Measurements from ENCODE around the gene PRSS57.
A peak's percentile ranks its signal among the peaks of the same experiment; 100 is the strongest.
"Not testable (repeated sequence)": the region's sequence is repeated elsewhere in the genome, so short reads cannot be mapped to it uniquely, and the experiment has no call there.

The PRSS57 gene

DNA sequence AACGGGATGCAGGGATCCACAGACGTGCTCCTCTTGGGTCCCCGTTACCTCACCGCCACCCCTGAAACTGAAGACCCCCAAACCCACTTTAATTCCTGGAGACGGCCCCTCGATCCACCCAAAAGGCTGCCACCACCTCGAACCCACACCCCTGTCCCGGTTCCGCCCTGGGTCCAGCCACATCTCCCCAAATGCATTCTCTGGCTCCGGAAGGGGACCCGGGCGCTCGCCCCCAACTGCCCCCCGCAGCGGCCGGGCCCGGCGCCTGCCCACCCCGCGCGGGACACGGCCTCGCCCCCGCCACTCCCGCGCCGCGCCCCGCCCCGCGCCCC, 19.3 kb downstream of the PRSS57 start:
- H3K4me3 ChIP-seq (ENCODE audit: low read depth, low read length): peak overlapping the region; percentile 29
- TF ChIP-seq, protein P1, sequence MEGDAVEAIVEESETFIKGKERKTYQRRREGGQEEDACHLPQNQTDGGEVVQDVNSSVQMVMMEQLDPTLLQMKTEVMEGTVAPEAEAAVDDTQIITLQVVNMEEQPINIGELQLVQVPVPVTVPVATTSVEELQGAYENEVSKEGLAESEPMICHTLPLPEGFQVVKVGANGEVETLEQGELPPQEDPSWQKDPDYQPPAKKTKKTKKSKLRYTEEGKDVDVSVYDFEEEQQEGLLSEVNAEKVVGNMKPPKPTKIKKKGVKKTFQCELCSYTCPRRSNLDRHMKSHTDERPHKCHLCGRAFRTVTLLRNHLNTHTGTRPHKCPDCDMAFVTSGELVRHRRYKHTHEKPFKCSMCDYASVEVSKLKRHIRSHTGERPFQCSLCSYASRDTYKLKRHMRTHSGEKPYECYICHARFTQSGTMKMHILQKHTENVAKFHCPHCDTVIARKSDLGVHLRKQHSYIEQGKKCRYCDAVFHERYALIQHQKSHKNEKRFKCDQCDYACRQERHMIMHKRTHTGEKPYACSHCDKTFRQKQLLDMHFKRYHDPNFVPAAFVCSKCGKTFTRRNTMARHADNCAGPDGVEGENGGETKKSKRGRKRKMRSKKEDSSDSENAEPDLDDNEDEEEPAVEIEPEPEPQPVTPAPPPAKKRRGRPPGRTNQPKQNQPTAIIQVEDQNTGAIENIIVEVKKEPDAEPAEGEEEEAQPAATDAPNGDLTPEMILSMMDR (IDR thresholded peaks at IDR 0.05; ENCODE audit: borderline replicate concordance, insufficient read depth, low read depth, low read length): no peak

DNA sequence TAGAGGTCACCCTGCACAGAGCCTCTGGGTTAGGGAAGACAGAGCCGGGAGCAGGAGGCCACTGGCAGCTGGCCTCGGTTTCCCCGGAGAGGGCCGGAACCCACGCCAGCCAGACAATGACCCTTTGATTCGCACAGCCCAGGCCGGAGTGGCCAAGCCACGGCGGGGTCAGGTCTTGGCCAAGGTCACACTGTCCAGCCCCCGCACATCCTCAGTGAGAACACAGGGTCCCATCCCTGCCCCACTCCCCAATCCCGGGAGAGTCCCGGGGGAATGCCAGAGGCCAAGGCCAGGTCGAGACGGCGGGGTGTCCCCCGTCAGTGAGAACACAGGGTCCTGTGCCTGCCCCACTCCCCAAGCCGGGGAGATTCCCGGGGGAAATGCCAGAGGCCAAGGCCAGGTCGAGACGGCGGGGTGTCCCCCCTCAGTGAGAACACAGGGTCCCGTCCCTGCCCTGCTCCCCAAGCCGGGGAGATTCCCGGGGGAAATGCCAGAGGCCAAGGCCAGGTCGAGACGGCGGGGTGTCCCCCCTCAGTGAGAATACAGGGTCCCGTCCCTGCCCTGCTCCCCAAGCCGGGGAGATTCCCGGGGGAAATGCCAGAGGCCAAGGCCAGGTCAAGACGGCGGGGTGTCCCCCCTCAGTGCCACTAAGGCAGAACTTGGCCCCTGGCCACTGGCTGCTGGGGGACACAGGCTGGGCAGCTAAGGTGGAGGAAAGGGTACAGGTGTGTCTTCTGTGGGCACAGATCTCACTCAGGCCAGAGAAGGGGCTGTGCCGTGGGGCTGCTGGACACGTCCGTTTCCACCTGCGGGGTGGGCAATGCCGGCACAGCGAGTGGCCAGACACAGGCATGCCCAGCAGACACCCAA, 20.7 kb downstream of the PRSS57 start:
- no peak overlapping the region for H3K4me3 ChIP-seq (ENCODE audit: low read depth, low read length)
- TF ChIP-seq, protein P1 (IDR thresholded peaks at IDR 0.05; ENCODE audit: borderline replicate concordance, insufficient read depth, low read depth, low read length): no peak

- TF ChIP-seq, protein P1 (IDR thresholded peaks at IDR 0.05; ENCODE audit: borderline replicate concordance, insufficient read depth, low read depth, low read length): peak; percentile 35; the same call in 1 of the 2 replicates
- H3K4me3 ChIP-seq (ENCODE audit: low read depth, low read length): no peak overlapping the region
Measured at GRCh38 chr19:670609-671075, 24.6 kb downstream of the PRSS57 start.

DNA sequence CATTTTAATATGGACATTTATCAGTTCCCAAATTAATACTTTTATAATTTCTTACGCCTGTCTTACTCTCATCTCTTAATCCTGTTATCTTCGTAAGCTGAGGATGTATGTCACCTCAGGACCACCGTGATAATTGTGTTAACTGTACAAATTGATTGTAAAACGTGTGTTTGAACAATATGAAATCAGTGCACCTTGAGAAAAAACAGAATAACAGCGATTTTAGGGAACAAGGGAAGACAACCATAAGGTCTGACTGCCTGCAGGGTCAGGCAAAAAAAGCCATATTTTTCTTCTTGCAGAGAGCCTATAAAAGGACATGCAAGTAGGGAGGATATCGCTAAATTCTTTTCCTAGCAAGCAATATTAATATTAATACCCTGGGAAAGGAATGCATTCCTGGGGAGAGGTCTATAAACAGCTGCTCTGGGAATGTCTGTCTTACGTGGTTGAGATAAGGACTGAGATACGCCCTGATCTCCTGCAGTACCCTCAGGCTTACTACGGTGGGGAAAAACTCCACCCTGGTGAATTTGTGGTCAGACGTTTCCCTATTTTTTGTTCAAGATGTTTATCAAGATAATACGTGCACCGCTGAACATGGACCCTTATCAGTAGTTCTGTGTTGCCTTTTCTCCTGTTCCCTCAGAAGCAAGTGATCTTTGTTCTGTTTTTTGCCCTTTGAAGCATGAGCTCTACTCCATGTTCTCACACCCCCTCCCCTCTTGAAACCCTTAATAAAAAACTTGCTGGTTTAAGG, 26.4 kb downstream of the PRSS57 start:
- H3K4me3 ChIP-seq (ENCODE audit: low read depth, low read length): not testable (repeated sequence)

- H3K4me3 ChIP-seq (ENCODE audit: low read depth, low read length): not testable (repeated sequence)
Measured at GRCh38 chr19:666985-667573, 28.2 kb downstream of the PRSS57 start.

- no peak overlapping the region for H3K4me3 ChIP-seq (ENCODE audit: low read depth, low read length)
- TF ChIP-seq, protein P1 (IDR thresholded peaks at IDR 0.05; ENCODE audit: borderline replicate concordance, insufficient read depth, low read depth, low read length): peak; percentile 92
Measured at GRCh38 chr19:664913-665443, 30.3 kb downstream of the PRSS57 start.

DNA sequence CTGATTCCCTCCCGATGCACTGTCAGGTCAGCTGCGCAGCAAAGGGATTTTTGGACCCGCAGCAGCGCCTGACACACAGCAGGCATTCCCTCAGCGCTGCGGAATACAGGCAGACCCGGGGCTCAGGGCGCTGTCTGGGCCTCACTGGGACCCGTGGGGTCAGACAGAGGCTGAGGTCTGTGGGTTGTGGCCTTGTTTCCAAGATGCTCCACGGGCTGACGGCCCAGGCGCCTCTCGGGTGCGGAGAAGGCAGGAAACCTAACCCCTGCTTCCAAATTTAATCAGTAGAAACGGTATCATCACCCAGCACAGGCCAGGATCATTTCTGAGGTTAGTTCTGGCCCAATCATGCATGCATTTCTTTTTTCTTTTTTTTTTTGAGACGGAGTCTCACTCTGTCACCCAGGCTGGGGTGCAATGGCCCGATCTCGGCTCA, 31.6 kb downstream of the PRSS57 start:
- TF ChIP-seq, protein P1 (IDR thresholded peaks at IDR 0.05; ENCODE audit: borderline replicate concordance, insufficient read depth, low read depth, low read length): no peak

More for the DNA sequence above, 31.6 kb downstream of the PRSS57 start:
- peak overlapping the region; percentile 69 for H3K4me3 ChIP-seq (ENCODE audit: low read depth, low read length)
